Colonic mucosa (tissue), 4 donors: ENCODE data around the gene IFNAR1. TPM values are rescaled to one million over a fixed set of nuclear protein-coding genes. Genes with fewer than 3 reads are reported as not detected.

Source experiments
- DNase-seq: peaks from one replicate; pipeline ENCODE4 v3.0.0-alpha.2; 2020
- H3K27ac ChIP-seq: fragments of 200-600 bp; one replicate; pipeline ENCODE4 v1.8.0; 2021
- H3K27me3 ChIP-seq: fragments of 200-600 bp; one replicate; pipeline ENCODE4 v1.8.0; 2021
- H3K36me3 ChIP-seq: fragments of 200-600 bp; one replicate; pipeline ENCODE4 v1.8.0; 2021
- H3K4me1 ChIP-seq: fragments of 200-600 bp; one replicate; pipeline ENCODE4 v1.8.0; 2021; ENCODE audit warnings: mild to moderate bottlenecking
- H3K4me3 ChIP-seq: fragments of 200-600 bp; one replicate; pipeline ENCODE4 v1.8.0; 2021
- H3K9ac ChIP-seq, 2 donors: one replicate each; pipeline ENCODE4 v1.7.0; 2013; ENCODE audit warnings: control low read depth in 2 of 2, low read depth in 2 of 2, low read length in 2 of 2
- H3K9me3 ChIP-seq: fragments of 200-600 bp; one replicate; pipeline ENCODE4 v1.8.0; 2021
- CTCF ChIP-seq: fragments of 200-600 bp; IDR thresholded peaks from one replicate; pipeline ENCODE4 v1.8.0; 2022; ENCODE audit warnings: antibody characterized with exemption, mild to moderate bottlenecking
- intact Hi-C: fragments of 100-400 bp; cut with DNase I; formaldehyde crosslinking; loops from one replicate; pipeline ENCODE4 v1.14.1; 2022
- total RNA-seq, 2 donors: library from RNA; stranded (reverse); fragmentation: NEBNext Ultra II Directional in 1 of 2; extraction: Animal tissue kit (Norgen Biotek cat#: 25700) in 1 of 2; gene quantifications; one replicate each; pipeline ENCODE4 v1.2.1, GENCODE V29; 2021
- donor health status: healthy.
- donor health status: DM: no; HTN: no; CAD: no.
- donor health status: DM: no; HTN: no; CAD: no.

The IFNAR1 gene
- total RNA-seq, 2 donors from 2014 or later = 32.3 to 62.2 TPM

- peaks cover 5% of the 10 kb centered on the region for H3K36me3 ChIP-seq
- no peak overlapping the region for H3K27ac ChIP-seq
- H3K27me3 ChIP-seq = no peaks in the 10 kb centered on the region
- H3K4me1 ChIP-seq = no peaks in the 10 kb centered on the region
- no peak for TF ChIP-seq CTCF
- H3K4me3 ChIP-seq = no peak overlapping the region
- no peak for DNase-seq
- intact Hi-C loops = no loop called here
- H3K9me3 ChIP-seq = no peaks in the 10 kb centered on the region
- no peak overlapping the region for H3K9ac ChIP-seq
These were observed 25.9 kb downstream of the IFNAR1 start for GRCh38 chr21:33350676-33351075.

- DNase-seq = no peak
- Histone ChIP-seq H3K9me3 (no peaks in the 10 kb centered on the region), H3K36me3 (no peaks in the 10 kb centered on the region), H3K27me3 (no peaks in the 10 kb centered on the region), H3K27ac (no peak overlapping the region), H3K4me1 (no peaks in the 10 kb centered on the region), H3K4me3 (no peak overlapping the region), H3K9ac (no peak overlapping the region)
- intact Hi-C loops = no loop called here
- no peak for TF ChIP-seq CTCF
These were observed 30.6 kb downstream of the IFNAR1 start for GRCh38 chr21:33355355-33355754.

- Histone ChIP-seq H3K4me1 (peaks cover 4% of the 10 kb centered on the region), H3K9me3 (no peaks in the 10 kb centered on the region), H3K9ac (no peak overlapping the region), H3K27me3 (no peaks in the 10 kb centered on the region), H3K27ac (no peak overlapping the region), H3K4me3 (no peak overlapping the region), H3K36me3 (no peaks in the 10 kb centered on the region)
- no peak for DNase-seq
- no peak for TF ChIP-seq CTCF
- intact Hi-C loops = no loop called here
These were observed 31.2 kb downstream of the IFNAR1 start for GRCh38 chr21:33355996-33356395.

- no peak for DNase-seq
- no peak for TF ChIP-seq CTCF
- intact Hi-C loops = no loop called here
- Histone ChIP-seq H3K27ac (no peak overlapping the region), H3K27me3 (no peaks in the 10 kb centered on the region), H3K36me3 (no peaks in the 10 kb centered on the region), H3K4me3 (no peak overlapping the region), H3K9ac (no peak overlapping the region), H3K9me3 (no peaks in the 10 kb centered on the region), H3K4me1 (peaks cover 4% of the 10 kb centered on the region)
These were observed 32.4 kb downstream of the IFNAR1 start for GRCh38 chr21:33357177-33357576.

GRCh38 chr21:33359446-33359845 is 34.7 kb downstream of the IFNAR1 start:
- H3K36me3 ChIP-seq = no peaks in the 10 kb centered on the region
- H3K4me1 ChIP-seq = peaks cover 4% of the 10 kb centered on the region
- TF ChIP-seq CTCF = no peak
- H3K27ac ChIP-seq = no peak overlapping the region
- H3K9me3 ChIP-seq = no peaks in the 10 kb centered on the region
- no peak for DNase-seq
- no peaks in the 10 kb centered on the region for H3K27me3 ChIP-seq
- intact Hi-C loops = no loop called here
- no peak overlapping the region for H3K4me3 ChIP-seq
- no peak overlapping the region for H3K9ac ChIP-seq

- Histone ChIP-seq H3K4me1 (peaks cover 4% of the 10 kb centered on the region), H3K9ac (no peak overlapping the region), H3K9me3 (no peaks in the 10 kb centered on the region), H3K27me3 (no peaks in the 10 kb centered on the region), H3K4me3 (no peak overlapping the region), H3K36me3 (no peaks in the 10 kb centered on the region), H3K27ac (peak overlapping the region; percentile 85)
- TF ChIP-seq CTCF = no peak
- no peak for DNase-seq
- intact Hi-C loops = no loop called here
These were observed 35.5 kb downstream of the IFNAR1 start for GRCh38 chr21:33360281-33360680.
